Peyer's patch (tissue), 4 donors: ENCODE data around the gene PATJ.

ENCODE experiments used
- POLR2A ChIP-seq, 2 donors: fragments of 450-650 bp; IDR thresholded peaks; one replicate each; pipeline ENCODE4 v1.5.1; 2017; ENCODE audit warnings: antibody characterized with exemption in 2 of 2, mild to moderate bottlenecking in 2 of 2, moderate library complexity in 2 of 2
- TF ChIP-seq, protein P1 (sequence below), 6 experiments: fragments of 450-650 bp in 4 of 6; fragments of 200-600 bp in 2 of 6; sonication (generic) in 1 of 6; IDR thresholded peaks; one replicate each; pipeline ENCODE4 v1.5.1; 2017 to 2019; ENCODE audit warnings: antibody characterized with exemption in 6 of 6, mild to moderate bottlenecking in 3 of 6, moderate library complexity in 1 of 6

DNA sequence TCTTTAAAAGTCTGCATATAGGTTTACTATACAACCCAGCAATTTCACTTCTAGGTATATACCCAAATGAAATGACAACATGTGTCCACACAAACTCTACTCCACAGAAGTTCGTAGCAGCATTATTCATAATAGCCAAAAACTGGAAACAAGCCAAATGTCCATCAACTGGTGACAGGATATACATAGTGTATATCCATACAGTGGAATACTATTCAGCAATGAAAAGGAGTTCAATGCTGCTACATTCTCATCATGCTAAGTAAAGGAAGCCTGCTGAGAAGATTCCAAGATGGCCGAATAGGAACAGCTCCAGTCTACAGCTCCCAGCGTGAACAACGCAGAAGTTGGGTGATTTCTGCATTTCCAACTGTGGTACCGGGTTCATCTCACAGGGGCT is 200.6 kb downstream of the PATJ start:
- TF ChIP-seq POLR2A (IDR thresholded peaks at IDR 0.05): no peak
- TF ChIP-seq, protein P1, sequence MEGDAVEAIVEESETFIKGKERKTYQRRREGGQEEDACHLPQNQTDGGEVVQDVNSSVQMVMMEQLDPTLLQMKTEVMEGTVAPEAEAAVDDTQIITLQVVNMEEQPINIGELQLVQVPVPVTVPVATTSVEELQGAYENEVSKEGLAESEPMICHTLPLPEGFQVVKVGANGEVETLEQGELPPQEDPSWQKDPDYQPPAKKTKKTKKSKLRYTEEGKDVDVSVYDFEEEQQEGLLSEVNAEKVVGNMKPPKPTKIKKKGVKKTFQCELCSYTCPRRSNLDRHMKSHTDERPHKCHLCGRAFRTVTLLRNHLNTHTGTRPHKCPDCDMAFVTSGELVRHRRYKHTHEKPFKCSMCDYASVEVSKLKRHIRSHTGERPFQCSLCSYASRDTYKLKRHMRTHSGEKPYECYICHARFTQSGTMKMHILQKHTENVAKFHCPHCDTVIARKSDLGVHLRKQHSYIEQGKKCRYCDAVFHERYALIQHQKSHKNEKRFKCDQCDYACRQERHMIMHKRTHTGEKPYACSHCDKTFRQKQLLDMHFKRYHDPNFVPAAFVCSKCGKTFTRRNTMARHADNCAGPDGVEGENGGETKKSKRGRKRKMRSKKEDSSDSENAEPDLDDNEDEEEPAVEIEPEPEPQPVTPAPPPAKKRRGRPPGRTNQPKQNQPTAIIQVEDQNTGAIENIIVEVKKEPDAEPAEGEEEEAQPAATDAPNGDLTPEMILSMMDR (IDR thresholded peaks at IDR 0.05): no peak
